DND-41 (cell line): ENCODE results near the gene MCF2L2.

Source experiments
- EZH2 ChIP-seq: IDR thresholded peaks from 3 replicates; pipeline ENCODE4 v1.6.1; 2012; ENCODE audit warnings: borderline replicate concordance, low read depth, mild to moderate bottlenecking, moderate library complexity, low read length, inconsistent platforms; ENCODE audit not compliant: severe bottlenecking
- TF ChIP-seq, protein P1 (sequence below): IDR thresholded peaks from 2 replicates; pipeline ENCODE4 v1.5.1; 2012; ENCODE audit warnings: borderline replicate concordance, low read length, moderate library complexity, mild to moderate bottlenecking; ENCODE audit not compliant: poor library complexity, severe bottlenecking; ENCODE audit errors: extremely low read depth

DNA sequence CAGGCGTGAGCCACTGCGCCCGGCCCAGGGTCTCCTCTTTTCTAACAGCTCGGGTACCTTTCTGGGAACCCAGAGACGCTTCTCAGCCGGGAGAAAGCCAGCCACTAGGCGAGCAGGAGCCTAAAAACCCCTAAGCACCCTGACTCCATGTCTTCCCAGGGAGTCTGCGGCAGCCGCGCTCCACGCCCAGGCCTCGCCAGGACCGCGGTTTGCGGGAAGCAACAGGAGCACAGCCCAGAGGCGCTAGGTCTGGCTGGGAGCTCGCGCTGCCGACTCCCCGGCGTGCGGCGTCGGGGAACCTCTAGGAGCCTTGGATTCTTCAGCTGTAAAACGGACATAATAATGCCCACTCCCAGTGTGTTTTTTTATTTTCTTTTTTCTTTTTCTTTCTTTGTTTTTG lies 264.9 kb downstream of the MCF2L2 start:
- TF ChIP-seq EZH2, result no peak
- TF ChIP-seq, protein P1, sequence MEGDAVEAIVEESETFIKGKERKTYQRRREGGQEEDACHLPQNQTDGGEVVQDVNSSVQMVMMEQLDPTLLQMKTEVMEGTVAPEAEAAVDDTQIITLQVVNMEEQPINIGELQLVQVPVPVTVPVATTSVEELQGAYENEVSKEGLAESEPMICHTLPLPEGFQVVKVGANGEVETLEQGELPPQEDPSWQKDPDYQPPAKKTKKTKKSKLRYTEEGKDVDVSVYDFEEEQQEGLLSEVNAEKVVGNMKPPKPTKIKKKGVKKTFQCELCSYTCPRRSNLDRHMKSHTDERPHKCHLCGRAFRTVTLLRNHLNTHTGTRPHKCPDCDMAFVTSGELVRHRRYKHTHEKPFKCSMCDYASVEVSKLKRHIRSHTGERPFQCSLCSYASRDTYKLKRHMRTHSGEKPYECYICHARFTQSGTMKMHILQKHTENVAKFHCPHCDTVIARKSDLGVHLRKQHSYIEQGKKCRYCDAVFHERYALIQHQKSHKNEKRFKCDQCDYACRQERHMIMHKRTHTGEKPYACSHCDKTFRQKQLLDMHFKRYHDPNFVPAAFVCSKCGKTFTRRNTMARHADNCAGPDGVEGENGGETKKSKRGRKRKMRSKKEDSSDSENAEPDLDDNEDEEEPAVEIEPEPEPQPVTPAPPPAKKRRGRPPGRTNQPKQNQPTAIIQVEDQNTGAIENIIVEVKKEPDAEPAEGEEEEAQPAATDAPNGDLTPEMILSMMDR, result no peak
